Stimulated activated CD8-positive, alpha-beta memory T cell treated with anti-CD3 and anti-CD28 coated beads, Interleukin-7, amount 100 ng/mL, for 24 hours (primary cell): ENCODE data around the gene RNF213.

Source experiments
- DNase-seq: peaks from one replicate; pipeline ENCODE4 v3.0.0-alpha.2; 2020; ENCODE audit warnings: low read depth

Gene RNF213

DNA sequence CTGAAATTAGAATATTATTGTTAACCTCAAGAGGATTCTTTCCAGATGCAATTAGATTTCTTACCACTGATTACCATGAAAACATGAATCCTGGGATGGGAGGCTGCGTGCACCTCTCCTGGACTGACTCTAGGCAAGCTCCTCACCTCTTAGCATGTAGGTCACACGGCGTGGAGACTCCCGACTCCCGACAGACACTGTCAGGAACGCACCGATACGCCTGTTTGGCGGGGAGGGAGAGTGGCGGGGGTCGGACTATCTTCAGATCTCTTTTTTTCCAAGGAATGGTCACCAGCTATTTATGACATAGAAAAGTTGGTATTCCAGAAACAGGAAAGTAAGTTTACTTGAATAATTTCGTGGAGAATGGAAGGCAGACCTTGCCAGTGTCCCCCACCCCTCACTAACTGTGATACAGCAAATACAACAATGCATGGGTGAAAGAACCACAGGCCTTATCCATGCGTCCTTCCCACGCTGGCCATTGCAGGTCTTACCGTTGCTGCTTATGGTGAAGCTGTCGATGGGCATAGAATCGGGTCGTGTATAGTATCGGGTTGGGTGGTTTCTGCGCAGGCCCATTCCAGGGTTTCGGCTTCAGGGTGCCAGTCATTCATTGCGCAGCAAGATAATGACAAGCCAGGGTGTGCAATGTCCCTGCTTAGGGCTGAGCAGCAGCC is 91.7 kb downstream of the RNF213 start:
- no peak for DNase-seq

DNA sequence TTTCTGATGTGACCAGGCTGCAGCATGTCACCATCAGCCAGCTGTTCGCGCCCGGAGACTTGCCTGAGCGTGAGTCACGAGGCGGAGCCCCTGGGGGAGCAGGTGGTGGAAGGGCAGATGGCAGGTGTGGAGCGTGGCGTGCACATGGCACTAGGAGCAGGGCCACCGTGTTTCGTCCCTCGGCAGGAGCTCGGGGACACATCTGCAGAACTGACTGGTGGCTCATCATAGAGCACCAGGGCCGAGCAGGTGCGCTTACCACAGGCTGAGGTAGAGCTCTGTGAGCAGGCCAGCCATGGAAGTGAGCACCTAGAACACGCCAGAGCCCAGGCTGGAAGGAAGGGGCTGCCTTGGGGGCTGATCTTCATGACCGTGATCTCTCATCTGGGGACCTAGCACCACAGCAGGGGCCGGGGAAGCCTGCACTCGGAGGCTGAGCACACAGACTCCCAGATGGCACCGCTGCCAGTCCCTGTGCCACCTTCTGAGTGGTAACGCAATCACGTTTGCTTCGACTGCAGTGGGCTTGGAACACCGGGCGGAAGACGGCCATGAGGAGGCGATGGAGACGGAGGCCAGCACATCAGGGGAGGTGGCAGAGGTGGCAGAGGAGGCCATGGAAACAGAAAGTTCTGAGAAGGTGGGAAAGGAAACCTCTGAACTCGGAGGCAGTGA is 92.5 kb downstream of the RNF213 start:
- DNase-seq: no peak

GRCh38 chr17:80353718-80354275 is 93.1 kb downstream of the RNF213 start:
- no peak for DNase-seq

GRCh38 chr17:80354336-80354735 is 93.7 kb downstream of the RNF213 start:
- DNase-seq: no peak

- no peak for DNase-seq
These were observed 95.7 kb downstream of the RNF213 start for GRCh38 chr17:80356231-80356856.

DNA sequence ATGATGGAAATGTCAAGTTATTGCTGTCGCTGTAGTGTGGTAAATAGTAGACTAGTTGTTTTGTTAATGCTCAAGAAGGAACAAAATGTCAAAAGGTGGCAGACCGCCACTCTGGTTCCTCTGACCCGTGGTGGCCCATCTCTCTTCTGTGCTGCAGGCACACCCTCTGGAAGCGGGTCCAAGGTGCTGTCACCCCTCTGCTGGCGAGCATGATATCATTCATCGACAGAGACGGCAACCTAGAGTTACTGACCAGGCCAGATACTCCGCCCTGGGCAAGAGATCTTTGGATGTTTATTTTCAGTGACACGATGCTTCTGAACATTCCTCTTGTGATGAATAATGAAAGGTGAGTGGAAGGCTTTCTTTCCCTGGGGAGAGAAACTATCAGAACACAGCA is 97.5 kb downstream of the RNF213 start:
- DNase-seq: no peak

- no peak for DNase-seq
These were observed 98.2 kb downstream of the RNF213 start for GRCh38 chr17:80358861-80359260.

GRCh38 chr17:80359422-80360110 is 98.9 kb downstream of the RNF213 start:
- no peak for DNase-seq

DNA sequence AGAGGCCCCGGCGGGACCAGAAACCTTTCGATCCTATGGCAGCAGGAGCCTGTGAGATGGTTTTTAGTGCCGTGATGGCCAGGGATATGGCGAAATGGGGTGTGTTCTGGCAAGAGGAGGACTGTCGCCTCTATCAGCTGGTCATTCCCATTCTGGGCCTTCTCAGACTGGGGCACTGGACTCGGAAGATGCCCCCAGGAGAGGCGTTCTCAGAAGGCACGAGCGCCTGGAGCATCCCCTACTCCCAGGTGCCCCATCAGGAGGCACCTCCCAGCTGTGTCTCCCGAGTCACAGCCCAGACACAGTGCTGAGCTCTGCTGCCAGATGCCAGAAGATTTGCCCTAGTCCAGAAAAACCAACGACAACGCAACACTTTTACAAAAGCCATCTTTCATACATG is 99.7 kb downstream of the RNF213 start:
- DNase-seq: no peak

GRCh38 chr17:80361495-80362220 is 101.0 kb downstream of the RNF213 start:
- DNase-seq: no peak

DNA sequence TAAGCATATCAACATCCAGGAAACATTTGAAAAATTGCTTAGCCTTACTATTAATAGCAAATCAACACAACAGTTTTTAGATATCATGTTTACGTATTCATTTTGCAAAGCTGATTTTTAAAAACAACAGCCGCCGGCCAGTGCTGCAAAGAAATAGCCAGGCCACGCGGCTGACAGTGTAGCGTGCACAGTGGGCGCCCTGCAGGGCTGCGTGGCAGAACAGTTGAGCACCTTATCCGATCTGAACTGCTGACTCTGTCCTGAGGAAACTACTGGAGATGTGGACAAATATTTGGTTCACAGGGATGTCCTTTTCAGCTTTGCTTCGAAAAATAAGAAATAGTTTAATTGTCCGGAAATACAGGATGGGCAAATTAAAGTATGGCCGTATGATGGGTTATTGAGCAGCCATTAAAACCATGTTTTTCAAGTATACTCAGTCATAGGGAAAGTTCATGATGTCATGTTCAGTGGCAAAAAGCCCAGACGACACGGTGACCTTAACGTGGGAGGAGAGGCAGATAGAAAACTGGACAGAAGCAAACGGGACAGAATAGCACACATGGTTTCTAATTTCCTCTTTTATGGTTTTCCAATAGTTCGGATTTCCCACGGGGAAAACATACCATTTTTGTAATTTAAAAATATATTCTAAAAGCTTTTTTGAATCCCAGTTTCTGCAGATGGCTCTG is 101.9 kb downstream of the RNF213 start:
- DNase-seq: no peak

DNA sequence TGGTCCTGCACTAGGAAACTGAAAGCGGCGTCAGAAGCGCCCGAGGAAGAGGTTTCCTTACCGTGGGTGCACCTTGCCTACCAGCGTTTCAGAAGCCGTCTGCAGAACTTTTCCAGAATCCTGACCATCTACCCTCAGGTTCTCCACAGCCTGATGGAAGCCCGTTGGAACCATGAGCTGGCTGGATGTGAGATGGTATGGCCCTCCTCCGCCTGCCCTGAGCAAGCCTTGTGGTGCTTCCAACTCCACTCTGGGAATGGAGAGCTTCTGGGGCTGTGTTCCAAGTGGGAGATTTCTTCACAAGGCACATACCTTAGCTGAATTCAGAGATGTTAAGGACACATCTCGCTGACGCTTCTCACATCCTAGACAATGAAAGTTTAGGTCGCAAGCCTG is 102.5 kb downstream of the RNF213 start:
- DNase-seq: no peak

GRCh38 chr17:80363518-80364090 is 103.0 kb downstream of the RNF213 start:
- DNase-seq: no peak

DNA sequence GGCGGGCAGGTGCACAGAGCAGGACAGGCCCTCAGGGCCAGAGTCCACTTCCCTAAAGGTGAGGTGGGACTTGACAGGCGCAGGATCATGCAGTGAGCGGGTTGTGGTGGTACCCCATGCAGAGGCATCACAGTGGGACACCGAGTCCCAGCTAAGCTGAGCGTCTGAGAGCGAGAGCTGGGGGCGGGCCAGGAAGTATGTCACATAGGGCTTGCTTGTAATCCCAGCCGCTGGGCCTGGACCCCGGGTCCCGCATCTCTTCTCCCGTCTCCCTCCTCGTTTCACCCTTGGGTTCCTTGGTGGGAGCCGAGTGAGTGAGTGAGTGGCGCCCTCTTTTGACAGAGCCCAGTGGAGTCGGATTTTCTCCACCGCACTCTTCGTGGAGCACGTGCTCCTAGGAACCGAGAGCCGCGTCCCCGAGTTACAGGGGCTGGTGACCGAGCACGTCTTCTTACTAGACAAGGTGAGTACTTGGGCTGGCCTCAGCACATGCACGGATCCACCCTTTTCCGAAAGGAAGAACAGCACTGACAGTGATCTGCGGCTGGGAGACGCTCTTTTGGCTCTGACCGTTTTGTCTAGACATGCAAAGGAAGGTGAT is 103.5 kb downstream of the RNF213 start:
- DNase-seq: no peak

DNA sequence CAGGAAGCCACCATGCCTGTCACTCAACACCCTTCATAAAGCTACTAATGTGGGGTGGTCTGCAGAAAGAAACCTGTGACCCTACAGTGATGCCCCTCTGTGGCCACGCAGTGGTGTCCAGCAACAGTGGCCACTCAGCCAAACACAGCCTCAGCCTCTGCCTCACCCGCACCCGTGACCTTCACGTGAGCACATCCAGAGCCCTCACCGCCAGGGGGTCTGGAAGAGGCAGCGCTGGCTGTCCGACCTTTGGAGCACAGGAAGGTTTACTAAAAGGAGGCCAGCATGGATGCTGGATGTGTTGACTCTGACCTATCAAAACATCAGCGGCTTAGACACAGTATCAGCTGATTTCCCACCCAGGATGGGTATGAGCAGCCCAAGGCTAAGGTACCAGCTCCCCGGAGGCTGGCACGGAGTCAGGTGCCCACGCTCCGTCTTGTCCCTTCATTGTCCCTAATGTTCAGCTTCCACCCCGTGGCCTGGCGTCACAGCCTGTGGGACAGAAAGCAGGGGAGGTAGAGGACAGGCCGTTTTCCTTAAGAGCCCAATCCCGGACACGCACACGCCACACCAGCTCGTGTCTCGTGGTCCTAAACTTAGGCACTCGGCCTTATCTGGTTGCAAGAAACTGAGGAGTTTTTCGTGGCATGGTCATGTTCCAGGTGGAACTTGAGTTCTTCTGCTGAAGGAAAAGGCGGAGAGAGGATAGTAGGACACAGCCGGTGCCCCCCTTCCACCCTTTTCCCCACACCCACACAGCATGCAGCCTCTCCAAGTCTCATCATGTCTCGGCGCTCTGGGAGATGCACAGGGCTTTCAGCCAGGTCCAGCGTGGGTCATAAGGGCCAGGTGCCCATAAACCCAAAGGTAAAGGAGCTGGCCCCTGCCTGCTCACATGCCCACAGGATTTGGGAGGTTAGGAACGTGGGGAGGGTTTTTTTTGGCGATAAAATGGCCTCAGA is 104.6 kb downstream of the RNF213 start:
- DNase-seq: no peak

DNA sequence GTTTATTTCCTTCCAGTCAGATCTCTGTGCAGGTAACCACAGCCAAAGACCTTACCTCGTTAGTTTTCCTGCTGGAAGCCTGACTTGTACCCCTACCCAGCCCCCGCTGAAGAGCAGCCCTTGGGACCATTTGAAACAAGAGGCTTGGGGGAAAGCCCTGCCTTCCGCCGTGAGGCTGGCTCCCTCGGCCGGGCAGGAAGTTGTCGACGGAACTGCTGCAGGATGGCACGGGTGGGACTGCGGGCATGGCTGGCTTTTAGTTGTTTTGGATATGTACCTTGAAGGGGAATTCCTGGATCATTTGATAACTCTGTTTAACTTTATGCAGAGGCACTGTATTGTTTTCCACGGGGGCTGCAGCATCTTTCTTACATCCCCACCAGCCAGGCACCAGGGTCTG is 105.3 kb downstream of the RNF213 start:
- DNase-seq: no peak

- DNase-seq: no peak
These were observed 106.9 kb downstream of the RNF213 start for GRCh38 chr17:80367503-80367902.

GRCh38 chr17:80371196-80371595 is 110.5 kb downstream of the RNF213 start:
- DNase-seq: no peak

DNA sequence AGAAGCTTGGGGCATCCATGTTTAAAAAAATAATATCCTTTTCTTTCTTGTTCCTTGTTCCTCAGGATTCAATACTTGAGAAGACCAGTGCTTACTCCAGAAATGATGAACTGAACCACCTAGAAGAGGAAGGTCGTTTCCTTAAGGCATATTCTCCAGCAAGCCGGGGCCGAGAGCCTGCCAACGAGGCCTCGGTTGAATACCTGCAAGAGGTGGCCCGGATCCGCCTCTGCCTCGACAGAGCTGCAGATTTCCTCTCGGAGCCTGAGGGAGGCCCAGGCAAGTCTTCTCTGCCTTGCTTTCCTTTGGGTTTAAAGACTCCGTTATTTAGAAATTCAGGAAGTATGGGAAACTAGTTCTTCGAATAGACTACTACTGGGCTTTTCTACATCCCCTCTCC is 111.8 kb downstream of the RNF213 start:
- no peak for DNase-seq
